Calu3 (cell line): ENCODE data around the gene SEMA5A. TPM values are rescaled to one million over a fixed set of nuclear protein-coding genes. Genes with fewer than 3 reads are reported as not detected.

Experiments used
- BruUV-seq: library from RNA; stranded (reverse); fragments of 400-500 nt; replicated peaks from 2 replicates; lab custom pipeline; 2021; lab: Mats Ljungman, UMichigan
- CTCF ChIA-PET: fragments of 300-600 bp; sonication (Branson Sonifier 250); formaldehyde crosslinking; loops from one replicate; lab custom pipeline; 2022; ENCODE audit warnings: antibody characterized with exemption; lab: Charles Lee
- DNase-seq: peaks from one replicate; pipeline ENCODE4 v3.0.0; 2022
- H3K27ac Mint-ChIP-seq: one replicate; pipeline ENCODE4 v1.8.0; 2022; ENCODE audit warnings: mixed read lengths; ENCODE audit not compliant: unreplicated experiment
- H3K27me3 Mint-ChIP-seq: one replicate; pipeline ENCODE4 v1.8.0; 2022; ENCODE audit warnings: mixed read lengths; ENCODE audit not compliant: unreplicated experiment
- H3K36me3 Mint-ChIP-seq: one replicate; pipeline ENCODE4 v1.8.0; 2022; ENCODE audit warnings: mild to moderate bottlenecking, moderate library complexity, mixed read lengths; ENCODE audit not compliant: insufficient read depth, unreplicated experiment
- H3K4me1 Mint-ChIP-seq: one replicate; pipeline ENCODE4 v1.8.0; 2022; ENCODE audit warnings: mild to moderate bottlenecking, low read depth, mixed read lengths; ENCODE audit not compliant: unreplicated experiment
- H3K4me3 Mint-ChIP-seq: one replicate; pipeline ENCODE4 v1.8.0; 2022; ENCODE audit warnings: mild to moderate bottlenecking, low read depth, moderate library complexity, mixed read lengths; ENCODE audit not compliant: unreplicated experiment
- H3K9me3 Mint-ChIP-seq: one replicate; pipeline ENCODE4 v1.8.0; 2022; ENCODE audit warnings: low read depth, mixed read lengths; ENCODE audit not compliant: unreplicated experiment
- intact Hi-C: fragments of 100-400 bp; cut with micrococcal nuclease; formaldehyde crosslinking; loops from one replicate; pipeline ENCODE4 v1.10.0; 2022; ENCODE audit not compliant: unreplicated experiment
- total RNA-seq: library from RNA; stranded (reverse); gene quantifications from 2 replicates; pipeline ENCODE4 v1.2.3, GENCODE V29; 2022
- TF ChIP-seq, protein P1 (sequence below): fragments of 200-600 bp; IDR thresholded peaks from one replicate; pipeline ENCODE4 v1.8.0; 2022; ENCODE audit warnings: antibody characterized with exemption; ENCODE audit not compliant: unreplicated experiment

The SEMA5A gene
- total RNA-seq, 1 experiment from 2014 or later, result 0.52 TPM

DNA sequence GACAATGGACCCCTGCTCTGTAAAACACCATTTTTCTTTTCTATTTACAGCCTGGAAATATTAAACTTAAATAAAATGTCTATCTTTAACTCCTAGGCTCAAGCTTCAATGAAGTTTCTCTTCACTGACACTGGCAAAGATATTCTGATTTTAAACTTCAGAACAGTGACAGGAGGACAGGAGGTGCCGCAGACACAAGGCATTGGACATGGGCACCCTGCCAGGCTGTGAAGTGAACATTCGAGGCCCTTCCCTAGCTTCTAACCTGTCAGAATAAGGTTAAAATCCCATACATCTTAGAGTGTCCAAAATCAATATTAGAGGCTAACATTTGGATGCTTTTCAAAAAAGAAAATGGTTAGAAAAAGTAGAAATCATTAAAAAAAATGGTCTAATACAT is 9.2 kb downstream of the SEMA5A start:
- Mint-ChIP-seq H3K36me3 (no peaks in the 10 kb centered on the region), H3K27ac (no peak overlapping the region), H3K4me1 (no peaks in the 10 kb centered on the region), H3K9me3 (peaks cover 2% of the 10 kb centered on the region), H3K27me3 (no peaks in the 10 kb centered on the region), H3K4me3 (no peak overlapping the region)
- DNase-seq, result no peak
- CTCF ChIA-PET, result no interaction called here
- intact Hi-C loops, result no loop called here
- BruUV-seq, result no TSS peak
- TF ChIP-seq, protein P1, sequence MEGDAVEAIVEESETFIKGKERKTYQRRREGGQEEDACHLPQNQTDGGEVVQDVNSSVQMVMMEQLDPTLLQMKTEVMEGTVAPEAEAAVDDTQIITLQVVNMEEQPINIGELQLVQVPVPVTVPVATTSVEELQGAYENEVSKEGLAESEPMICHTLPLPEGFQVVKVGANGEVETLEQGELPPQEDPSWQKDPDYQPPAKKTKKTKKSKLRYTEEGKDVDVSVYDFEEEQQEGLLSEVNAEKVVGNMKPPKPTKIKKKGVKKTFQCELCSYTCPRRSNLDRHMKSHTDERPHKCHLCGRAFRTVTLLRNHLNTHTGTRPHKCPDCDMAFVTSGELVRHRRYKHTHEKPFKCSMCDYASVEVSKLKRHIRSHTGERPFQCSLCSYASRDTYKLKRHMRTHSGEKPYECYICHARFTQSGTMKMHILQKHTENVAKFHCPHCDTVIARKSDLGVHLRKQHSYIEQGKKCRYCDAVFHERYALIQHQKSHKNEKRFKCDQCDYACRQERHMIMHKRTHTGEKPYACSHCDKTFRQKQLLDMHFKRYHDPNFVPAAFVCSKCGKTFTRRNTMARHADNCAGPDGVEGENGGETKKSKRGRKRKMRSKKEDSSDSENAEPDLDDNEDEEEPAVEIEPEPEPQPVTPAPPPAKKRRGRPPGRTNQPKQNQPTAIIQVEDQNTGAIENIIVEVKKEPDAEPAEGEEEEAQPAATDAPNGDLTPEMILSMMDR, result no peak

DNA sequence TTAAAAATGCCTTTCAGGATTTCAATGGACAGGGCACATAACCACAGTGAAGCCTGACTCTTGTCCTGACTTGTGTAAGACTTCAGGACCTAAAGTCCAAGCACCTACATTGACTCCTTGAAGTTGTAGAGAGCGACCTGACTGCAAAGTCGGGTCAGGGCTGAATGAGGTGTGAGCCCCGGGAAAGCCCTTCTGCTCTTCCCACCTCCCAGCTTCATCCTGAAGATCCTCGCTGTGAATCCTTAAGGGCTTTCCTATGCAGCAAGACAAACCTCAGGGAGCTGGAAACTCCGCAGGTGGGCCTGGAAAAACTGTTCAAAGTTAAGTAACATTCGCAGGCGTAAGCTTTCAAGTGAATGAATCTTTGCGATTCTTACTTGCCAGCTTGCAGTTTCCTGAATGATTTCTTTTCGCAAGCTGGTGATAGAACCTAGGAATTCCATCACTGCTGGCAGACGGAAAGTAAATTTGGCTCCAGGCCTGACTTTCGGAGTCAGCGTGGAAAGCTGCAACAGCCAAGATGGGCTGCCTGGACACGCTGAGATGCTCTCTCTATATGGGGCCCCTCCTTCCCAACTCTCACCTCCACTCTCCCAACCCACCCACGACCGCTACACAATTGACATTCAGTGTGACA is 10.9 kb downstream of the SEMA5A start:
- intact Hi-C loops, result no loop called here
- no peaks in the 10 kb centered on the region for H3K27me3 Mint-ChIP-seq
- peaks cover 2% of the 10 kb centered on the region for H3K9me3 Mint-ChIP-seq
- TF ChIP-seq, protein P1, result no peak
- no peaks in the 10 kb centered on the region for H3K36me3 Mint-ChIP-seq
- DNase-seq, result no peak
- CTCF ChIA-PET, result no interaction called here
- no TSS peak for BruUV-seq
- no peak overlapping the region for H3K4me3 Mint-ChIP-seq
- no peaks in the 10 kb centered on the region for H3K4me1 Mint-ChIP-seq
- H3K27ac Mint-ChIP-seq, result no peak overlapping the region

DNA sequence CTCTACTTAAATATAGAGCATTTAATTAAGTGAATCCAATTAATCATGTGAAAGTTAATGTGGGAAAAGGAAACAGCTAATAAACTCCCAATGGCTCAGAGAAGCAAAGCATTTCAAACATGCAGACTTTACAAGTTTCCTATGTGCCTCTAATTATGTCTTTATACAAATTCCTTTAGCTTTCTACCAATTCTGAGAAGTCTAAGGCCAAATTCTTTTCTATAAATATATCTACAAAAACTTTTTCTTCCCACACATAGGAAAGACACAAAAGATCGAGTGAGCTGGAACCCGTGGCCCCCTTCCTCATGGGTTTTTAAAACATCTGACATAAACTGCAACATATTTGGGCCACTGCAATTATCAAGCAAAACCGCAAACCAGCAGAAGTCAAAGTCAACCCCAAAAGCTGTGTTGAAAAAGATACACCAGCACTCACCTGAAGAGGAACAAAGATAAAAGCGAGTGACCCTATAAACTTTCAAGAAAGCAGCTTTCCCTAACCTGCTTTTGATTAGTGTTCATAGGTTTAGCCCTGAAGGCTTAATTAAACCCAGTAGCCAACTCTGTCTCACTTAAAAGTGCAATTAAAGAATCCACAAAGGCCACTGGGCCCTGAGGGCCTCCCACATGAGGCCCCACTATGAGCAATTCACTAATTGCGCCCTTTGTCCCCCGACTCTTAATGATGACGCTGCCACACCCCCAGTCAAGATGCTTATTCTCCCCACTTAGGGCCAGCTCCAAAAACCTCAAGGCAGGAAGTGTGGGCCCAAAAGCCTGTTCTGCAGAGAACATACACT is 12.1 kb downstream of the SEMA5A start:
- no peak overlapping the region for H3K27ac Mint-ChIP-seq
- no peaks in the 10 kb centered on the region for H3K4me1 Mint-ChIP-seq
- H3K36me3 Mint-ChIP-seq, result no peaks in the 10 kb centered on the region
- intact Hi-C loops, result no loop called here
- CTCF ChIA-PET, result no interaction called here
- TF ChIP-seq, protein P1, result no peak
- peaks cover 2% of the 10 kb centered on the region for H3K9me3 Mint-ChIP-seq
- no peak for DNase-seq
- H3K27me3 Mint-ChIP-seq, result no peaks in the 10 kb centered on the region
- BruUV-seq, result no TSS peak
- no peak overlapping the region for H3K4me3 Mint-ChIP-seq

DNA sequence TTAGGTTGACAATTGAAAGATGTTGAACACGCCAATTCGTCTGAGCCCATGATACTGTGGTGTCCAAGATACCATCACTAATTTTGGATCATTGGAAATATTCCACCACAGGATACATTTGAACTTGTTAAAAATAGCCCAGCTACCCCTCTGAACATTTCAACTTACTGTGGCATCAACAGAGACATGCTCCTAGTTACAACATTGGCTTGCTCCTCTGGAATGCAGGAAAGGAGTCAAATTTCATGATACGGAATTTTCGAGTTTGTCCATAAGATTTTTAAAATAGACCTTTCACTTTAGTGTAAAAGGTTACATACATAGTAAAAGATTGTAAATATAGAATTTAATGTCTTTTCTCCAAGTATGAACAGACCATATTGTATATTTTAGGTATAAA is 12.8 kb downstream of the SEMA5A start:
- intact Hi-C loops, result no loop called here

More for the DNA sequence above, 12.8 kb downstream of the SEMA5A start:
- H3K9me3 Mint-ChIP-seq, result peaks cover 2% of the 10 kb centered on the region
- no peak overlapping the region for H3K27ac Mint-ChIP-seq
- no peak overlapping the region for H3K4me3 Mint-ChIP-seq
- CTCF ChIA-PET, result no interaction called here
- no peaks in the 10 kb centered on the region for H3K4me1 Mint-ChIP-seq
- BruUV-seq, result no TSS peak
- H3K36me3 Mint-ChIP-seq, result no peaks in the 10 kb centered on the region
- DNase-seq, result no peak
- no peaks in the 10 kb centered on the region for H3K27me3 Mint-ChIP-seq
- TF ChIP-seq, protein P1, result no peak
